Duodenal mucosa (tissue), 2 donors: ENCODE results near the gene TADA3.

Source experiments
- H3K27ac ChIP-seq: one replicate; pipeline ENCODE4 v1.7.0; 2013; ENCODE audit warnings: low read depth, low read length
- H3K27me3 ChIP-seq, 2 donors: one replicate each; pipeline ENCODE4 v1.7.0; 2013; ENCODE audit warnings: low read length in 2 of 2, control low read depth in 1 of 2; ENCODE audit not compliant: insufficient read depth in 2 of 2, control insufficient read depth in 1 of 2
- H3K36me3 ChIP-seq, 2 donors: one replicate each; pipeline ENCODE4 v1.7.0; 2013; ENCODE audit warnings: low read length in 2 of 2, control low read depth in 1 of 2; ENCODE audit not compliant: insufficient read depth in 2 of 2, control insufficient read depth in 1 of 2
- H3K4me1 ChIP-seq, 2 donors: one replicate each; pipeline ENCODE4 v1.7.0; 2013; ENCODE audit warnings: low read length in 2 of 2, control low read depth in 1 of 2; ENCODE audit not compliant: insufficient read depth in 2 of 2, control insufficient read depth in 1 of 2
- H3K4me3 ChIP-seq, 2 donors: one replicate each; pipeline ENCODE4 v1.7.0; 2013; ENCODE audit warnings: low read length in 2 of 2, low read depth in 1 of 2
- H3K9ac ChIP-seq, 2 donors: one replicate each; pipeline ENCODE4 v1.7.0; 2013; ENCODE audit warnings: low read length in 2 of 2, low read depth in 1 of 2
- H3K9me3 ChIP-seq, 2 donors: one replicate each; pipeline ENCODE4 v1.7.0; 2013; ENCODE audit warnings: low read length in 2 of 2, control low read depth in 1 of 2; ENCODE audit not compliant: control insufficient read depth in 1 of 2

Gene TADA3

GRCh38 chr3:9797196-9797945 lies 5.1 kb upstream of the TADA3 start:
- Histone ChIP-seq H3K4me3 (no peak overlapping the region), H3K9me3 (no peaks in the 10 kb centered on the region), H3K27me3 (no peaks in the 10 kb centered on the region), H3K36me3 (peaks cover 33 to 58% of the 10 kb centered on the region in 2 donors), H3K4me1 (peaks cover 11 to 15% of the 10 kb centered on the region in 2 donors), H3K9ac (no peak overlapping the region), H3K27ac (no peak overlapping the region)

GRCh38 chr3:9795207-9795606 lies 2.9 kb upstream of the TADA3 start:
- Histone ChIP-seq H3K9ac (no peak overlapping the region), H3K4me3 (no peak overlapping the region), H3K36me3 (peaks cover 21 to 50% of the 10 kb centered on the region in 2 donors), H3K27me3 (no peaks in the 10 kb centered on the region), H3K27ac (no peak overlapping the region), H3K4me1 (peaks cover 17 to 32% of the 10 kb centered on the region in 2 donors), H3K9me3 (no peaks in the 10 kb centered on the region)

DNA sequence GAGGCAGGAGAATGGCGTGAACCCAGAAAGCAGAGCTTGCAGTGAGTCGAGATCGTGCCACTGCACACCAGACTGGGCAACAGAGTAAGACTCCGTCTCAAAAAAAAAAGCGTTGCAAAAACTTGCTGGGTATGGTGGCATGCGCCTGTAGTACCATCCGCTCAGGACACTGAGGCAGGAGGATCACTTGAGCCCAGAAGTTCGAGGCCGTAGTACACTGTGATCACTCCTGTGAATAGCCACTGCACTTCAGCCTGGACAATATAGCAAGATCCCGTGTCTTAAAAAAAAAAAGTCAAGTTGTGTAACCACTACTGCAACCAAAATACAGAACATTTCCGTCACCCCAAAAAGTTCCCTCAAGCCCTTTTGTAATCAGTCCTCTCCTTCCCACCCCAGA lies 2.1 kb upstream of the TADA3 start:
- Histone ChIP-seq H3K9ac (no peak overlapping the region), H3K36me3 (peaks cover 18 to 48% of the 10 kb centered on the region in 2 donors), H3K27me3 (no peaks in the 10 kb centered on the region), H3K4me3 (no peak overlapping the region), H3K9me3 (no peaks in the 10 kb centered on the region), H3K27ac (no peak overlapping the region), H3K4me1 (peaks cover 17 to 32% of the 10 kb centered on the region in 2 donors)

DNA sequence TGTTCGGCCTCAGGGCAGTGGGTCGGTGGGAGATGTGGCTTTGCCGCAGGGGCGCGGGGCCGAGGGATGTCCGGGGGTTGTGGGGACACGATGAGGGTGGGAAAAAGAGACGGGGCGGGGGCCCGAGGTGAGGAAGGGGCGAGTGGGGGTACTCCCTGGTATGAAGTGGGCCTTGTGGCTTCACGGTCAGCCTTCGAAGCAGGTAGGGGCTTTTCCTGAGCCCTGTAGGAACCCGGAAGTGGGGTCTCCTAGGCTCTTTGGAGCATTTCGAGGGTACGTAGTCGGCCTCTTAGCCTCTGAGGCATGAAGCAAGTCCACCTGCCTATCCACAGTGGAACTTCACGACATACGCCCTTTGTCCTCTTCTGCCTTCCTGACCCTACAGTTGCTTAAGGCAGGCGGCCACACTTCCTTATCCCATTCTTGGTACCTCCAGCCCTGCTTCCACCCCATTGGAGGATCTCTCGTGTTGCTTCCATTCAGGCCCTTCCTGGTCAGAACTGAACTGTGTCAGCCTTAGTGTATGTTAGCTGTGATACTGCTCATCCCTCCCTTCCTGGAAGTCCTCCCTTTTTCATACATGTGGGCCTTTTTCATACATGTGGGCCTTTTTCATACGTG lies 998 bp upstream of the TADA3 start:
- Histone ChIP-seq H3K27ac (peak overlapping the region; percentile 93), H3K4me1 (peaks cover 17 to 32% of the 10 kb centered on the region in 2 donors), H3K36me3 (peaks cover 18 to 43% of the 10 kb centered on the region in 2 donors), H3K9ac (peak overlapping the region; percentile 94 to 99), H3K9me3 (no peaks in the 10 kb centered on the region), H3K27me3 (no peaks in the 10 kb centered on the region), H3K4me3 (peak overlapping the region; percentile 92 to 96)

GRCh38 chr3:9791790-9792404 lies 376 bp downstream of the TADA3 start:
- H3K4me1 ChIP-seq: peaks cover 17 to 35% of the 10 kb centered on the region in 2 donors
- no peaks in the 10 kb centered on the region for H3K9me3 ChIP-seq
- peak overlapping the region; percentile 93 for H3K27ac ChIP-seq
- H3K9ac ChIP-seq: peak overlapping the region; percentile 94 to 99
- peak overlapping the region; percentile 92 to 96 for H3K4me3 ChIP-seq
- H3K27me3 ChIP-seq: no peaks in the 10 kb centered on the region
- H3K36me3 ChIP-seq: peaks cover 13 to 42% of the 10 kb centered on the region in 2 donors

DNA sequence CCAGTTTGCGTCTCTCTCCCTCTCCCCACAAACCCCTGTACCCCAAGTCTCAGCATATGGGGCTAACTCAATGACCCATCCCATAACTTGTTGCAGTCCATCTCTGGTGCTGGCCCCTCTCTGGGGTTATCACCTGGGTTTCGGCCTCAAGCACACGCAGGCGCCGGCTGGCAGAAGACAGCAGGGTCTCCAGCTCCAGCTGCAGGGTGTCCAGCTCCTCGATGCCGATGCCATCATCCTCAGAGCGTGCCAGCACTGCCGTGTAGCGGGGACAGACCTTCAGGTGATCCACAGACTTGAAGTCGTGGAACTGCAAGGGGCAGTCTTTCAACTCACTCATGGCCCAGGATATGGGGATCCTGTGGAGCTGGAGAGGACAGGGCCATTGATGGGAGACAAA lies 1.1 kb downstream of the TADA3 start:
- peak overlapping the region in 1 of 2 donors; percentile 96 for H3K4me3 ChIP-seq
- H3K9me3 ChIP-seq: no peaks in the 10 kb centered on the region
- no peak overlapping the region for H3K27ac ChIP-seq
- H3K9ac ChIP-seq: peak overlapping the region in 1 of 2 donors; percentile 99
- no peaks in the 10 kb centered on the region for H3K27me3 ChIP-seq
- H3K36me3 ChIP-seq: peaks cover 17 to 48% of the 10 kb centered on the region in 2 donors
- H3K4me1 ChIP-seq: peaks cover 17 to 35% of the 10 kb centered on the region in 2 donors

DNA sequence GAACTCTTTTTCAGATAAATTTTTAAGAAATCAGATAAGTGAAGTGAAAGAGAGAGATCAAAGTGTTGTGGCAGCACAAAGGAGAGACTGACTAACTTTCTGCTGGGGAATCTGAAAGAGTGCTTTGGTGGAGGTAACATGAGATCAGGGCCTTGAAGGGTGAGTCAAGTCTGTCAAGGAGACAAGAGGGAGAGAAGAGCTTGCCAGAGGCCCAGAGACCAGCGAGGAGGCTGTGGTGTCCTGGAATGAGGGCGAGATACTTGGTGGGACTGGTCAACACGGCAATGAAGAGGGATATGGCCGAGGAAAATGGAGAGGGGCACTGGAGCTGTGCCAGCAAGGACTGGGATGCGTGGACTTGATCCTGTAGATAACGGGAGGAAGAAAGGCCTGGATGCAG lies 4.6 kb downstream of the TADA3 start:
- no peaks in the 10 kb centered on the region for H3K9me3 ChIP-seq
- no peak overlapping the region for H3K9ac ChIP-seq
- no peaks in the 10 kb centered on the region for H3K27me3 ChIP-seq
- peaks cover 21 to 56% of the 10 kb centered on the region in 2 donors for H3K36me3 ChIP-seq
- H3K27ac ChIP-seq: no peak overlapping the region
- H3K4me3 ChIP-seq: no peak overlapping the region
- H3K4me1 ChIP-seq: peaks cover 6 to 20% of the 10 kb centered on the region in 2 donors

DNA sequence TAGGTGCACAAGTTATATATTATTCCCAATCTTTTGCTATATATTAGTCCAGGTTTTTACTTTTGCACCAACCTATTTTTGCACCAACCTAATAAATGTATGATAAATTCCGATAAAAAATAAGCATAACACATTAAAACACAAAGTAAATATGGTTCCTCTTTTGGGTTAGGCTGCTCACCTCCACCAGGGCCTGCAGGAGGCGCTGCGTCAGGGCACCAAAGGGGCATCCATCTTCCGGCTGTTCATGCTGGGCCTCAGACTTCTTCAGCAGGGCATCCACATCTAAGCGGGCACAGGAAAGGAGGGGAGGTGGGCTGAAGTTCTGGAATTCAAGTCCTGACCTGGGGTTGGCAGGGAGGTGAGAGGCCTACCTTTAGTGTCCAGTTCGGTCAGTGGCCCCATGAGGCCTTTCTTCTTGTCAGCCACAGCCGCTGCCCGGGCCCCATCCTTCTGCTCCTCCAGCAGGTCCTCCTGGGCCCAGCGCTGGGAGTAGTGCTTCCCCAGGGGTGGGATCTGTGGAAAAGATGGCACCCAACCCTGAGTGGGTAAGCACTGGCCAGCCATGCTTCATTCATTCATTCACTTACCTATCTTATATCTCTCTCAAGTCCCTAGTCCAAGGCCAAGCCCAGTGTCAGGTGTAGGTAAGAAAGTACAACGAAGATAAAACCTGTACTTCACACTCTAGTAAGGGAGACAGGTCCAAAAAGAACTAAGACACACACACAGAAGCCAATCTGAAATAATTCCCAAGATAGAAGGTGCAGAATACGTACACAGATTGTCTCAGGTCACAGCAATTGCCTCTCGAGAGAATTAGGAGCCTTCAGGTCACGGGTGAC lies 5.2 kb downstream of the TADA3 start:
- Histone ChIP-seq H3K27me3 (no peaks in the 10 kb centered on the region), H3K27ac (no peak overlapping the region), H3K9ac (no peak overlapping the region), H3K4me1 (peaks cover 6 to 20% of the 10 kb centered on the region in 2 donors), H3K4me3 (no peak overlapping the region), H3K36me3 (peaks cover 27 to 61% of the 10 kb centered on the region in 2 donors), H3K9me3 (no peaks in the 10 kb centered on the region)

DNA sequence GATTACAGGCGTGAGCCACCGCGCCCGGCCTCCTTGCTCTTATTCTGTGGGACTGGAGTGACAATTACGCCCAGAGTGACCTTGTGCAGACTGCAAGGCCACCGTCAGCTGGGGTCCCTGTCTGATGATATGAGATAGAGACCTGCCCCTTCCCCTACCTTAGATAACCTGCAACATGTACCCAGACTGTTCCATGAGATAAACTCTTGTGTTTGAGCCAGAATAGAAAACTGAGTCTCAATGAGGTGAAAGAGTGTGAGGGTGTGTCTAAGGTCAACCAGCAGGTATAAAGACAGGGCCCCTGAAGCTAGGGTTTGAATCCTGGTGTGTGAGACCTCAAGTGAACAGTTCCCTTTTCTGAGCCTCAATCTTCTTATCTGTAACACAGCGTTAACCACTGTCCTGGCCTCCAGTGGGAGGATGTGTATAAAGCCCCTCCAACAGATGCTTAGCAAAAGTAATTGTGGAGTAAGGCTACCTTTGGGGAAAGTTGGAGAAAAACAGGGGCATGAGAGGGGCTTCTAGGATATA lies 6.0 kb downstream of the TADA3 start:
- Histone ChIP-seq H3K4me3 (no peak overlapping the region), H3K9ac (no peak overlapping the region), H3K36me3 (peaks cover 29 to 64% of the 10 kb centered on the region in 2 donors), H3K27me3 (no peaks in the 10 kb centered on the region), H3K4me1 (peaks cover 3 to 18% of the 10 kb centered on the region in 2 donors), H3K27ac (no peak overlapping the region), H3K9me3 (no peaks in the 10 kb centered on the region)
